ENCODE data around the gene DUSP1. TPM values are rescaled to one million over a fixed set of nuclear protein-coding genes. Genes with fewer than 3 reads are reported as not detected.

Gene DUSP1
- total and polyA plus RNA-seq, 10 of the 15 experiments (the other 5 are each of a cell fraction or from before 2014, with no cell fraction given): 1.4 to 6.2 (median 3.9) TPM

DNA sequence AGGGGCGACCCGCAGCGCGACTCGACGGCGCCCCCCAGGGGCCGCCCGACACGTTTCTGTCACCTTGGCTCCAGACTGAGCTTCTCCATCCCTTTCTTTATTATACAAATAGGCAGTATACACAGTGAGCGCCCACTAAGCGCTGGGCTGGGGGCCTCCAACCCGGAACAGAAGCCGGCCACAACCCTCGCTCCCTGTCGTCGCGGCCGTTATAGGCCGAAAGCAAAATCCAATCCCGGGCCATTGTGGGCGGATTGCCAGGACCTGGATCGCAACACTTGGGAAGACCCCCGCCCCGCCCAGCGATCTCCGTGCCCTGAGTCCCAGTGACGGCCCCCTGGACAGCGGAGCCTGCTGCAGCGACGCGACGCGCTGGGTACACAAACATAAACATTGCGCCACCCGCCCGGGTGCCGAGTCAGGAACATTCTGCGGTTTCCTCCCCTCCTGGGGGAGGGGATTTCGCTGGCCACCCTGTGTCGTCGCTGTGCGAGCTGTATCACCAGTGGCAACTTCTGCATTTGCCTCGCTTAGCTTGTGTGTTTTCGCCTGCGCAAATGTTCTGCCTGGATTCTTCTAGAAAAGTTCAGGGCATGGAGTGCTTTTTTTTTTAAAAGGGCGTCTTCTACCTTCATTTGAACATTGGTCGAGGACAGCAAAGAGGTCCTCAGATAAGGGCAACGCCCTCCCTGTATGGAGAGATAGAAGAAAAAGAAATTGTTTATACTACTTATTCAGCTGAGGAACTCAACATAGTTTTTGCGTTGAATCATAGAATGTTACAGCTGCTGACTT is 1.3 kb upstream of the DUSP1 start (continued):
- TF ChIP-seq ZNF207 (IDR thresholded peaks at IDR 0.05; ENCODE audit: borderline replicate concordance) (no peak; the same call in 1 of the 2 replicates), IKZF1 (conservative IDR thresholded peaks at IDR 0.05) (peak; percentile 74), GABPA (IDR thresholded peaks at IDR 0.05; ENCODE audit: low read depth) (no peak), SUZ12 (IDR thresholded peaks at IDR 0.05; ENCODE audit: unreplicated experiment) (no peak), MYB (IDR thresholded peaks at IDR 0.05; ENCODE audit: borderline replicate concordance, low read depth, low read length) (no peak), TARDBP (IDR thresholded peaks at IDR 0.05; ENCODE audit: borderline replicate concordance) (no peak), CHD2 (IDR thresholded peaks at IDR 0.05; ENCODE audit: borderline replicate concordance, low read depth, low read length) (peak; percentile 58; the same call in 1 of the 2 replicates), LARP7 (IDR thresholded peaks at IDR 0.05) (peak; percentile 80), DPF2 (IDR thresholded peaks at IDR 0.05) (peak; percentile 71)
- TF ChIP-seq, protein P1, sequence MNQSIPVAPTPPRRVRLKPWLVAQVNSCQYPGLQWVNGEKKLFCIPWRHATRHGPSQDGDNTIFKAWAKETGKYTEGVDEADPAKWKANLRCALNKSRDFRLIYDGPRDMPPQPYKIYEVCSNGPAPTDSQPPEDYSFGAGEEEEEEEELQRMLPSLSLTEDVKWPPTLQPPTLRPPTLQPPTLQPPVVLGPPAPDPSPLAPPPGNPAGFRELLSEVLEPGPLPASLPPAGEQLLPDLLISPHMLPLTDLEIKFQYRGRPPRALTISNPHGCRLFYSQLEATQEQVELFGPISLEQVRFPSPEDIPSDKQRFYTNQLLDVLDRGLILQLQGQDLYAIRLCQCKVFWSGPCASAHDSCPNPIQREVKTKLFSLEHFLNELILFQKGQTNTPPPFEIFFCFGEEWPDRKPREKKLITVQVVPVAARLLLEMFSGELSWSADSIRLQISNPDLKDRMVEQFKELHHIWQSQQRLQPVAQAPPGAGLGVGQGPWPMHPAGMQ (IDR thresholded peaks at IDR 0.05; ENCODE audit: borderline replicate concordance): no peak
- TF ChIP-seq, protein P2, sequence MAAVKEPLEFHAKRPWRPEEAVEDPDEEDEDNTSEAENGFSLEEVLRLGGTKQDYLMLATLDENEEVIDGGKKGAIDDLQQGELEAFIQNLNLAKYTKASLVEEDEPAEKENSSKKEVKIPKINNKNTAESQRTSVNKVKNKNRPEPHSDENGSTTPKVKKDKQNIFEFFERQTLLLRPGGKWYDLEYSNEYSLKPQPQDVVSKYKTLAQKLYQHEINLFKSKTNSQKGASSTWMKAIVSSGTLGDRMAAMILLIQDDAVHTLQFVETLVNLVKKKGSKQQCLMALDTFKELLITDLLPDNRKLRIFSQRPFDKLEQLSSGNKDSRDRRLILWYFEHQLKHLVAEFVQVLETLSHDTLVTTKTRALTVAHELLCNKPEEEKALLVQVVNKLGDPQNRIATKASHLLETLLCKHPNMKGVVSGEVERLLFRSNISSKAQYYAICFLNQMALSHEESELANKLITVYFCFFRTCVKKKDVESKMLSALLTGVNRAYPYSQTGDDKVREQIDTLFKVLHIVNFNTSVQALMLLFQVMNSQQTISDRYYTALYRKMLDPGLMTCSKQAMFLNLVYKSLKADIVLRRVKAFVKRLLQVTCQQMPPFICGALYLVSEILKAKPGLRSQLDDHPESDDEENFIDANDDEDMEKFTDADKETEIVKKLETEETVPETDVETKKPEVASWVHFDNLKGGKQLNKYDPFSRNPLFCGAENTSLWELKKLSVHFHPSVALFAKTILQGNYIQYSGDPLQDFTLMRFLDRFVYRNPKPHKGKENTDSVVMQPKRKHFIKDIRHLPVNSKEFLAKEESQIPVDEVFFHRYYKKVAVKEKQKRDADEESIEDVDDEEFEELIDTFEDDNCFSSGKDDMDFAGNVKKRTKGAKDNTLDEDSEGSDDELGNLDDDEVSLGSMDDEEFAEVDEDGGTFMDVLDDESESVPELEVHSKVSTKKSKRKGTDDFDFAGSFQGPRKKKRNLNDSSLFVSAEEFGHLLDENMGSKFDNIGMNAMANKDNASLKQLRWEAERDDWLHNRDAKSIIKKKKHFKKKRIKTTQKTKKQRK (IDR thresholded peaks at IDR 0.05; ENCODE audit: low read depth, low read length): no peak
- TF ChIP-seq, protein P3, sequence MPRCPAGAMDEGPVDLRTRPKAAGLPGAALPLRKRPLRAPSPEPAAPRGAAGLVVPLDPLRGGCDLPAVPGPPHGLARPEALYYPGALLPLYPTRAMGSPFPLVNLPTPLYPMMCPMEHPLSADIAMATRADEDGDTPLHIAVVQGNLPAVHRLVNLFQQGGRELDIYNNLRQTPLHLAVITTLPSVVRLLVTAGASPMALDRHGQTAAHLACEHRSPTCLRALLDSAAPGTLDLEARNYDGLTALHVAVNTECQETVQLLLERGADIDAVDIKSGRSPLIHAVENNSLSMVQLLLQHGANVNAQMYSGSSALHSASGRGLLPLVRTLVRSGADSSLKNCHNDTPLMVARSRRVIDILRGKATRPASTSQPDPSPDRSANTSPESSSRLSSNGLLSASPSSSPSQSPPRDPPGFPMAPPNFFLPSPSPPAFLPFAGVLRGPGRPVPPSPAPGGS (IDR thresholded peaks at IDR 0.05; ENCODE audit: borderline replicate concordance, insufficient read depth, low read depth, low read length, poor library complexity, severe bottlenecking): no peak
- TF ChIP-seq, protein P4, sequence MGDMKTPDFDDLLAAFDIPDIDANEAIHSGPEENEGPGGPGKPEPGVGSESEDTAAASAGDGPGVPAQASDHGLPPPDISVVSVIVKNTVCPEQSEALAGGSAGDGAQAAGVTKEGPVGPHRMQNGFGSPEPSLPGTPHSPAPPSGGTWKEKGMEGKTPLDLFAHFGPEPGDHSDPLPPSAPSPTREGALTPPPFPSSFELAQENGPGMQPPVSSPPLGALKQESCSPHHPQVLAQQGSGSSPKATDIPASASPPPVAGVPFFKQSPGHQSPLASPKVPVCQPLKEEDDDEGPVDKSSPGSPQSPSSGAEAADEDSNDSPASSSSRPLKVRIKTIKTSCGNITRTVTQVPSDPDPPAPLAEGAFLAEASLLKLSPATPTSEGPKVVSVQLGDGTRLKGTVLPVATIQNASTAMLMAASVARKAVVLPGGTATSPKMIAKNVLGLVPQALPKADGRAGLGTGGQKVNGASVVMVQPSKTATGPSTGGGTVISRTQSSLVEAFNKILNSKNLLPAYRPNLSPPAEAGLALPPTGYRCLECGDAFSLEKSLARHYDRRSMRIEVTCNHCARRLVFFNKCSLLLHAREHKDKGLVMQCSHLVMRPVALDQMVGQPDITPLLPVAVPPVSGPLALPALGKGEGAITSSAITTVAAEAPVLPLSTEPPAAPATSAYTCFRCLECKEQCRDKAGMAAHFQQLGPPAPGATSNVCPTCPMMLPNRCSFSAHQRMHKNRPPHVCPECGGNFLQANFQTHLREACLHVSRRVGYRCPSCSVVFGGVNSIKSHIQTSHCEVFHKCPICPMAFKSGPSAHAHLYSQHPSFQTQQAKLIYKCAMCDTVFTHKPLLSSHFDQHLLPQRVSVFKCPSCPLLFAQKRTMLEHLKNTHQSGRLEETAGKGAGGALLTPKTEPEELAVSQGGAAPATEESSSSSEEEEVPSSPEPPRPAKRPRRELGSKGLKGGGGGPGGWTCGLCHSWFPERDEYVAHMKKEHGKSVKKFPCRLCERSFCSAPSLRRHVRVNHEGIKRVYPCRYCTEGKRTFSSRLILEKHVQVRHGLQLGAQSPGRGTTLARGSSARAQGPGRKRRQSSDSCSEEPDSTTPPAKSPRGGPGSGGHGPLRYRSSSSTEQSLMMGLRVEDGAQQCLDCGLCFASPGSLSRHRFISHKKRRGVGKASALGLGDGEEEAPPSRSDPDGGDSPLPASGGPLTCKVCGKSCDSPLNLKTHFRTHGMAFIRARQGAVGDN (IDR thresholded peaks at IDR 0.05): peak; percentile 50
- TF ChIP-seq, protein P5, sequence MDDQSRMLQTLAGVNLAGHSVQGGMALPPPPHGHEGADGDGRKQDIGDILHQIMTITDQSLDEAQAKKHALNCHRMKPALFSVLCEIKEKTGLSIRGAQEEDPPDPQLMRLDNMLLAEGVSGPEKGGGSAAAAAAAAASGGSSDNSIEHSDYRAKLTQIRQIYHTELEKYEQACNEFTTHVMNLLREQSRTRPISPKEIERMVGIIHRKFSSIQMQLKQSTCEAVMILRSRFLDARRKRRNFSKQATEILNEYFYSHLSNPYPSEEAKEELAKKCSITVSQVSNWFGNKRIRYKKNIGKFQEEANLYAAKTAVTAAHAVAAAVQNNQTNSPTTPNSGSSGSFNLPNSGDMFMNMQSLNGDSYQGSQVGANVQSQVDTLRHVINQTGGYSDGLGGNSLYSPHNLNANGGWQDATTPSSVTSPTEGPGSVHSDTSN (IDR thresholded peaks at IDR 0.05; ENCODE audit: insufficient replicate concordance, low read depth, low read length): no peak

Measured in GM12878 (cell line).